NCI-H2227 (cell line): ENCODE measurements around the gene HEMK1.

ENCODE experiments used
- DNase-seq: peaks from one replicate; lab custom pipeline; 2025; ENCODE audit not compliant: unreplicated experiment; lab: John Stamatoyannopoulos, UW

HEMK1 gene

DNA sequence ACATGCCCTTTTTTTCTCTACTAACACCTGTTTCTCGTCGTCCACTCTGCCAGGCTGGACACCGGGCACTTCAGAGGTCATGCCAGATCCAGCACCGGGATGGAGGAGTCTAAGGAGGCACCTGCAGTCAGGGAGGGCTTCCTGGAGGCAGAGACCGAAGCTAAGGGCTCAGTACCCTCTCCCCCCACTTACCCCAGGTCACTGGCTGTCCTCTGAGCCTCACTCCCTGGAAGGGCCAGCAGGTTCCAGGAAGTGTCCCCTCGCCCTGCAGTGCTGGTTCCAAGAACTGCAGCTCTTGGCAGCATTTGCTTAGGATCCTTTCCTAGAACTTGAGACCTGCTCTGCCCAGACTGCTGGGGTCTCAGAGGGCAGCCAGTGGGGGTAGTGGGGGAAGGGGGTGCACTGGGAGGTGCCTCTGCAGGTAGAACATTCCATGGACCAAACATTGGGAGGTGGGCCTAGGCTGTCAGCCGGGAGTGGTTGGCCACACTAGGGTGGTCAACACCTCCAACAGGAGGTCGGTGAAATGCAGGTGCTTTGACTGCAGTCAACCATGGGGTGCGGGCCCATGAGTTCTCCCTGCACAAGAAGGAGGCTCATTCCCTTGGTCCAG, 30.9 kb downstream of the HEMK1 start:
- DNase-seq = no peak

DNA sequence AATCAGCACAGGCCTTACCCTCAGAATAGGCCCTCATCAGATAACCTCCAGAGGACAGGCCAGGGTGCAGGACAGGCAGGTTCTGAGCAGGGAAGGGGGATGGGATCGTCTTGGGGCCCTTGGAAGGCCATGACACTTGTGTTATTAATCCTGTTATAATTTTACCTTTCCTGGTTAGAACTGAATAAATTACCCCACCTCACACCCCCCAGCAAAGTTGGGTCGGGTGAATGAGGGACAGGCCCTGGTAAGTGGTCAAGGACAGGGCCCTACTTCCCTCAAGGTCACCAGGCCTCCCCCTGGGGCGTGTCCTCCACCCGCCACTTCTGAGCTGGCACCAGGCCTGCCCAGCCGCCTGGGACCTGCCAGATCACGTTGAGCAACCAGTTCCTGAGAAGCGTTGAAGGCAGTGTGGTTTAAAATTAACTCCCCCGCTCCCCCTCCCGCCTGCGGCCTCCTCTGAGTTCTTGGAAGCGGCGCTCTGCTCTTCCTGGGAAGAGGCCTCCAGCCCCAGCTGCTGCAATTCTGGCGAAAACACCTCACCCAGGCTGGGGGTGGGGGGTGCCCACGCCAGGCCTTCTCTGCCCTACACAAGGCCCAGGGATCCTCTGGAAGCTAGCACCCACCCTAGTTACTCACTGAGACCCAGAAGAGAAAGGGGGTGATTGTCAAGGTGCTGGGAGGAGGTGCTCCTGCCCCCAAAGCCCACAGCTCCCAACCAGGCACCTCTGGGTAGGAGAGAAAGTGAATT, 31.7 kb downstream of the HEMK1 start:
- DNase-seq = peak; percentile 72

DNA sequence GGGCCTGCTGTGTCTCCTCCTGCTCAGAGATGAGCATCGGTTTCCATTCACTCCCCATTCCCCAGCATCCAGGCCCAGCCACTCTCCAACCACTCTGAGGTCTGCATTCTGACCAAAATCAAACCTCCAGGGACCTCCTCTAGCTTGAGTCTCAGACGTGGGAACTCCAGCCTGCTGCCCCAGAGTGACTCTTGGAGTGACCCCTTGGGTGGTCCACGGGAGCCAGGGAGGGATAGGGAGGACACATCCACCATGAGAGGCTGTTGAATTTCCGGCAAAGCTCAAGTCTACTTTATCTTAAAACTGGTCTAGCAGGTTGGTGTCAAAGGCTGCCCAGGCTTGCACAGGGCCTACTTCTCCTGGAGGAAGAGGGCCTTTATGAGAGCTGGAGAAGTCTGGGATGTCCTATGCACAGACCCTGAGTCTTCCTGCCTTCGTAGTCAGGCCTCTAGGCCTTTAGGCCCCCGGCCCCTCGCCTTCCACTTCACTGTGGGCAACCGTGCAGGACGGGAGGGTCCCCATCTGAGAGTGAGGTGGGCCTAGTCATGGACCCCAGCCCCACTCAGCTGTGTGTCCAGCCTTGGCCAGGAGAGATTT, 33.4 kb downstream of the HEMK1 start:
- DNase-seq = no peak

DNA sequence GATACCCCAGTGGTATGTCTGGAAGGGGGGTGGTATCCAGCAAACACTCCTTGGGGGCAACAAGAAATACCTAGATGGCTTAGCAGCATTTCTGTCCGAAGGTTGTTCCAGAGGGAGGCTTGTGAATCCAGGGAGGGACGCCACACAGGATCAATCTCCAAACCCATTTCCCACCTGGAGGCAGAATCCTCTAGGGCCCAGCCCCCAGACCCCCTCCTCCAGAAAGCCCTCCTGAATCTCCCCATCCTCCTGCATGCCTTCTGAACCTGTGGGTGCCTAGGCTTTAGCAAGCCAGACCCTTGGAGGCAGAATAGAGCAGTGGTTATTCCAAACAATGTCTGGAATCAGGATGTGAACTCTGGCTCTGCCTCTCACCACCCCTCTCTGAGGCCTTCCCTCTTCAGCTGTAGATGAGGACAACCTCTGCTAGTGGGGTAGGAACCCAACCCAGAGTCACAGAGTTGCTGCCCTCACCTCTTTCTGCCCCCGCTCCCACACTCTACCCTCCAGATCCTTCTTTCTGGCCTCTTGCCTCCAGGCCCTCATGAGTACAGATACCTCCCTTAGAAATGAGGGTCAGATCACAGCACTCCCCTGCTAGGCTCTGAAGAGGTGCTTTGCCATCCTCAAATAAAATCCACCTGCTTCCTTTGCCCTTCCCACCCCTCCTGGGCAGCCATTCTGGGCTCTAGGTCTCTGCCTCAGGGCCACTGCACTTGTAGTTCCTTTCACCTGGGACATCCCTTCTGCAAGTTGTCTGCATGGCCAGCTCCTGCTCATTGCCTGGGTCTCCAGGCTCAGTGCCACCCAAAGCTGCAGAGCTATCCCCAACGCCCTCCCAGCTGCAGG, 34.2 kb downstream of the HEMK1 start:
- no peak for DNase-seq

DNA sequence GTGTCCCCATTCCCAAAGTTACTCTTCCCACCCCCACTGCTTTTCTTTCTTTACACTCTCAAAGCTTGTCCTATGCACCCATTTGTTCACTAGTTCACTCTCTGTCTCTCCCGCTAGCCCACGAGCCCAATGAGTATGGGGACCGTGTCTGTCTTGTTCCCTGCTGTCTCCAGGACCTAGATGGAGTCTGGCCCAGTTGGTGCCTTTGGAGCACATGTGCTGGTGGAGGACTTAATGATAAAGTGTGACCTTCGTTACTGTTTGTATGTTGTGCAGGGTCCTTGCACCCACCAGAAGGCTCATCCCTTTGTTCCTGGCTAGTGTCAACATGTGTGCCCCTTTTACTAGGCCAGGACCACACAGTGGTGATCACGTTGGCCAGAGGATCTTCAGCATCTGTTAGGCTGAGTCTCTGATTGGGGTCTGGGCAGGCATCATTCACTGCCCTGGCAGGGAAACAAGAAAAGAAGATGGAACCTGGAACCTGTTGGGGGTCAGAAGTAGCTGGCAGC, 34.8 kb downstream of the HEMK1 start:
- DNase-seq = no peak

DNA sequence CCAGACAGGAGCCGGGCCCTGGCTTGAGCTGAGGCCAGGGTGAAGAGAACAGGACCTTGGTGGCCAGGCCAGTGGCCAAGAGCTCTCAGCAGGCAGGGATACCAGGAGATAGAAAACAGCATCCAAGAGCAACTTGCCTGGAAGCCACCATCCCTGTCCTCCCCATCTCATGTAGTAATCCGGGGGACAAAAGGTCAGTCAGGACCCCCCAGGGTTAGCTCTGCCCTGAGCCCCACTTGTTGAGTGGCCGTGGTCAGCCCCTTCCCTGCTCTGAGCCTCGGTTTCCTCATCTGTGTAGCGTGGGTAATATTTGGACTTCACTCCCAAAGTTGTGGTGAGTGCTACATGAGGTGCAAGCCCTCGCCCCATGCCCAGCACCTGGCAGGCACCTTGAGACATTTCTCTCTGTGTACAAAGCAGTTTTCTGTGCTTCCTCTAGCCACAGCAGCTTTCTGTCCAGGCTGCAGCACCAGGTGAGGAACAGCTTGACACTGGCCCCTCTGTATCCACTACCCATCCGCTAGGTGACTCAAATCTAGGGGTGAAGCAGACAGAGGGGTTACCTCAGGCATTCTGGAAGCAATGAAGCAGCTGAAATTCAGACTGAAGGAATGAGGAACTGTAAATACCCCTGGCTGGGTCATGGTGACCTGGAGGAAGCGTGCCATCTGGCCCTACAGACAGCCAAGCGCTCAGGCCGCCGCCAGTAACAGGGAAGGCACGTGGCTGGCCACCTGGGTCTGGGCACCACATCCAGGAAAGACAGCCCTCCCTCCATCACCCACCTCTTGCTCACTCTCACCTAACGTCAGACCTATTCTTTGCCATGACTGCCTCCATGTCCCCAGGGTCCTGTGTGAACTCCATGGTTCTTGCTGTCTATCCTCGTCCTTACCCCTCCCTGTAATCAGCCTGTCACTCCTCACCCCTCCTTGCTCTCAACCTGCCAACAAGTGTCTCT, 35.6 kb downstream of the HEMK1 start:
- DNase-seq = no peak

DNA sequence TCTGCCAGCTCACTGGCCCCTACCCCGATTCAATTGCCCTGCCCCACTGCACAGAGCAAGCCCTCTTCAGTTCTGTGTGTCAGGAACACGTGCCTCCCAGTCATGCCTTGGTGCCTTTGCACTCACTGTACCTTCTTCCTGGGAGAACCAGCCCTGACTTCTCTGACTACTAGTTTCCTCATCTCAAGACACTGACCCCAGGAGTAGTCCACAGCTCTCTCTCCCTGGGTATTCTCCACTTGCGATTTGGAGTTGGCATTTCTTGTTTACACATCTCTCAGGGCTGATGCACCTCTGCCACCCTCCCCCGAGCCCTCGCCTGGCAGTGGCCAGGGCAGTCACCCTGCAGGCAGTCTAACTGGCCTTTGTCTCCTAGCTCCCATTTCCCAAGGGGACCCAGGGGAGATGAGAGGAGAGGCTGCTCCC, 36.6 kb downstream of the HEMK1 start:
- DNase-seq = no peak

DNA sequence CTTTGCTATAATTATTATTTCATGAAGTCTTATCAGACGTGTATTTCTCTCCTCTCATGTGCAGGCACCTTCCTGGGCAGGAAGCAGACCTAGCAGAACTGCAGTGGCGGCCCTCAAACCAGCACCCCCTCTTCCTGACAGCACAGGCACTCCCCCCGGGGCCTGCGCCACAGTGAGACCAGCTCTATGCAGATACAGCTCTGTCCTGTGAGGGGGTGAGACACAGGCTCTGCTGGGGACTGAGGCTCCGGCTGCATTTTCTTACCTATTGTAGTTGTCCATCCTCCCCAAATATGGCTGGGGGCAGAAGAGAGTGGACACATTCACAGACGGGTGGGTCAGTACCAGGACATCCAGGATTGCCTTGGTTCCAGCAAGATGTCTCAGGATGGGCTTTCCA, 37.3 kb downstream of the HEMK1 start:
- DNase-seq = no peak

DNA sequence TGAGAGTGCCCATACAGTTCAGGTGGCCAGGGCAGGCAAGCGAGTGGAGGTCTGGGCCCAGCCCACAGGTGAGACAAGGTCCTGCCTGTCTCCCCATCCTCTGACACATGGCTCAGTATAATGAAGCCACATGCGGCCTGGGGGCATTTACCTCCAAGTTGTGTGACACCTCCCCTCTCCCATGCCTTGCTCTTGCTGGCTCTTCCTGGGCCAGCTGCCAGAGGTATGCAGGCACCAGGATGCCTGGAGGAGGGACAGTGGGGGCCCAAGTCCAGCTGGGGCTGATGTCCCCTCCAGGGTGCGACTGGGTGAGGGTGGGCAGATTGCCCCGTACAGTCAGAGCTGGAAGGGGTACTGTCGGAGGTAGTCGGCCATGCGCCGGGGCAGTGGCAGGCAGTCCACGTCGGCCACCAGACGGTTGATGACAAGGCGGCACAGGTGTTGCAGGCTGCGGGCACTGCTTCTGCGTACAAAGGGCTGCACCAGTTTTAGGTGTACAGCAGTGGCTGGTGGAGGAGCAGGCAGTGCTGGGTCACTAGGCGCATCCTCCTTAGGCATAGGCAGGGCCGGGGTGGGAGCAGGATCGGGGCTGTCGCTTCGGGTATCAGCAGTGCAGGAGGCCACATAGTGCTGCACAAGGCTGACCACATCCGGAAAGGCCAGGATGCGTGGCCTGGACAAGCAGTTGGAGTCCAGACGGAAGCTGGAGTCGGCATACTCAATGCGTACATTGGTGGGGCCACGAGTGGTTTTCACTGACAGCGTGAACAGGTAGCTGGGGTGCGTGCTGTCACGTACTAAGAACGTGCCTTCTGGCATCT, 38.2 kb downstream of the HEMK1 start:
- DNase-seq = no peak

DNA sequence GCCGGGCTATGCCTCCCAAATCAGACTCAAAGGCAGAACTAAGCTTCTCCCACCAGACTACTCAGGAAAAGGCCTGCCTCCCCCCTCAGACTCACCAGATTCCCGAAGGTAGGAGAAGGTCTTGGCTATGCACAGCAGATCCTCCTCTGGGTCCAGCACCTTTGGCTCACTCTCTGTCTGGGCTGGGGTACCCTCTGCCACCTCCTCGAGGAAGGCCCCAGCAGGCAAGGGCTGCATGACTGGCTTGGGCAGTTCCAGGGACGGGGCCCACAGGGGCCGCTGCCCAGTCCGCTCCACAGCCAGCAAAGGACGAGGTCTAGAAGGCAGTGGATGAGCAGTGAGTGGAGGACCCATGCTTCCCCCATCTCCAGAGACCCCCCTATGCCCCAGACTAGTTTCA, 39.0 kb downstream of the HEMK1 start:
- DNase-seq = no peak

DNA sequence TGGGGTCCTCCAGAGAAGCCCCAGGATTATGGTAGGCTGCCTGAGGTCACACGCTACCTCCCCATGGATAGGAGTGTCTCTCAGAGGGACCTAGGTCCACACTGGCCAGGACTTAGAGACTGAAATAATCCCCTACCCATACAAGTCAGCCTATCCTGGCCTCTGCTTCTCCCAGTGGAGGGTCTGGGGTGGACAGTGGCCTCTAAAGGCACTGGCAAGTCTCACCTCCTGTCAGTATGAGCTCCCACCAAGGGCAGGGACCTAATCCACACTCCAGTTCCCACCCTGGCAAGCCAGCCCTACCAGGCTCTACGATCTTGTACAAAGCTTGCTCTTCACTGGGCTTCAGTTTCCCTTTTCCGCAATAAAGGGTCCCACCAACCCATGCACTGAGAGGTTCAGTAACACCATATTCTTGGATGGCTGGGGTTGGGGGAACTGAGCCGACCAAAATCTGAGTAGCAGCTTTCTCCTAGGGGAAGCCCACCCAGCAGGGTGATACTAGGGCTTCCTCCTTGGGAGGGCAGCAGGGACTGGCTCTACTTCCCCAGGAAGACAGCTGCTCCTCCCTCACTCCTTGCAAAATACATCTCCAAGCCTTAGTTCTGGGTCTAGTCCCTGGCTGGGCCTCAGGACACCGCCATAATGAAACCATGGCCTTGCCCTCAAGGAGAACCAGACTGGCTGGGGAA, 39.9 kb downstream of the HEMK1 start:
- no peak for DNase-seq

DNA sequence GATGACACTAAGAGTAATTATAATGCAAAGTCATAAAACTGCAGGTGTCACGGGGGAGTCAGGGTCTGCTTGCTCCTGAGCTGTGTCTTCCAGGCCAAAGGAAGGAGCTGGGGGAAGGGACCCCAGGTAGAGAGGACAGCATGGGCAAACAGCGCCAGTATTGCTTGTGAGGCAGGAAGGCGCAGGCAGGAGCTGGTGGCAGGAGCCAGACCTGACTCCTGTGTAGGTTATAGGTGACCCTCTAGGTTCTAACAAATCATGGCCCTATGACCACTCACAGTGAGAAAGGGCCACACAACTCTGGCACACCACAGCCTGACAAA, 40.4 kb downstream of the HEMK1 start:
- DNase-seq = no peak

DNA sequence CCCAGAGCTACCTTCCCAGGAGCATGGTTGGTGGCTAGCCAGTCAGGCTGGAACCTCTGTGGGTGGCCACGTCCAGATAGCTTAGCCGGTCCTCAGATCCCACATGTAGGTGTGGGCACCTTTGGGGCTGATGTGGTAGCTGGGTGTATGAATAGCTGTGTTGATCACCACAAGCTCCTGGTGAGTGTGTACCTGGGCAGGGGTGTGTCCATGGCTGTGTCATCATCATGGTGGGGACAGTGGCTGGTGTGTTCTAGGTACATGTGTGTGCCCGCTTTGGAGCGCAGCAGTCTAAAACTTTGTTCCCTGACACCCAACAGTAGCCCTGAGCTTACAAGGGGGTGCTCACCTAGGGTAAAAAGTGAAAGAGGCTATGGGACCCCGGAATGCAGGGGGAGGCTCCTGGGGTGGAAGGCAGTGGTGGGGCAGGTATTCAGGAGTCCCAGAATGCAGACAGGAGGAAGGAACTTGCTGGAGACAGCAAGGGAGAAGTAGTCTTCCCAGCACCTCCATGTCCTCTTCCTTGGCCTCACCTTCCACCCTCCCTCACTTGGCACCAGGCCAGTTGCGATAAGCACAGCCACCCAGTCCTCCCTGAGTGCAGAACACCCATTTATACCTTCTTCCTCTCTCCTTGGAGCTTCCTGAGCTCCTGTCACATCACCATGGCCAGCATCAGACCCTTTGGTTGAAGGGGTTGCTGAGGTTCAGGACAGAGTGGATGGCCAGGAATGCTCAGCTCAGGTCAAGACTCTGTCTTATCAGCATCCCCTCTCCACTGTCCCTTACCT, 41.1 kb downstream of the HEMK1 start:
- no peak for DNase-seq

DNA sequence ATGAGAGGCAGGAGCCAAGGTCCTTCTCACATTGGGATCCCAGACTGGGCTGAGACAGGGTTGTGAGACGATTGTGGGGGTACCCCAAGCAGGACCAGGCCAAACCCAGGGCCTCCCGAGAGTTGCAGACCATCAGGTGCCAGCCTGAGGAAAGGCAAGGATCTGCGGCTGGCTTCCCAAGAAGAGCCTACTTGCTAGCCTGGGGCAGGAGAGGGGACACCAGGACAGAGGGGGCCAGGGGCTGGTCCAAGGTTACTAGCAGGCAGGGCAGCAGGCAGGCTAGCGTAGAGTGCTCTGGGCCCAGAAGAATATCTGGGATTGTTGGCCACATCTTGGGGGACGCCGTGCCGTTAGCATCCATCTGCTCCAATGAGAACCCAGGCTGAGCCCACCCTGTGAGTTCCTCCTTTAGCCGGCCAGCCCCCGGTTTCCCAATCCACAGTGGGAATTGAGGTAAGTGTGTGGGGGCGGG, 41.7 kb downstream of the HEMK1 start:
- no peak for DNase-seq

DNA sequence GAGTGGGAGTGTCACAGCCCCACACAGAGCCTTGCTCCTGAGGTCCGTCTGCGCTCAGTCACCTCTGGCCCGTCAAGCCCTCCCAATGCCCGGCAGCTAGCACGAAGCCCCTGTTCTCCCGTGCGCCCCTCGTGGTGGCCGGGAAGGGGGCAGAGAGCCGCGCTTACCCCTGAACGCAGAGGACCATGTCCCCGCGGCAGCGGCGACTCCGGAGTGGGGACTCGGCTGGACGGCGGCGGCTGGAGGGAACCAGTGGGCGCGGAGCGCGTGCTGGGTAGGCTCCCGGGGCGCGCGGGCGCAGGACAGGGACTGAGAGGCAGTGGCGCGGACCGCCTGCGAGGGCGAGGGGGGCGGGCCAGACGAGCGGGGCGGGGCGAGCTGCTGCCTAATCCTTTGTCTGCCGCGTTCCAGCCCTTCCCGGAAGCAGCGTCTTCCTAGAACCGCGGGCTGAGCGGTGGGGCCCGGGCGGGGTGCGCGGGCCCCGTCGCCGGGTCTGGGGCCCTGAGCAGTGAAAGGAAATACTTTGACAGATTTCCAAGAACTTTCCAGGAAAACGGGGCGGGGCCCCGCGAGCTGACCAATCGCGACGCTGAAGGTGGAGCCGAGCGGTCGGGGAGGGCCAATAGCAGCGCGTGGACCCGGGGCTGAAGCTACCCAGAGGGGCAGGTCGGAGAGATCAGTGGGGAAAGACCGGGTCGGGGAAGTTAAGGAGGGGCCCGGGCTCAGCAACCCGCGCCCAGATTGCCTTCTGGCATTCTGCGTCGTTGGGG, 42.3 kb downstream of the HEMK1 start, which contains the start of gene CISH:
CISH (minus strand) TSS at position 311 of the 770 bp plus-strand sequence; CDS start at position 187, 124 bp downstream.
- DNase-seq = peak; percentile 85

DNA sequence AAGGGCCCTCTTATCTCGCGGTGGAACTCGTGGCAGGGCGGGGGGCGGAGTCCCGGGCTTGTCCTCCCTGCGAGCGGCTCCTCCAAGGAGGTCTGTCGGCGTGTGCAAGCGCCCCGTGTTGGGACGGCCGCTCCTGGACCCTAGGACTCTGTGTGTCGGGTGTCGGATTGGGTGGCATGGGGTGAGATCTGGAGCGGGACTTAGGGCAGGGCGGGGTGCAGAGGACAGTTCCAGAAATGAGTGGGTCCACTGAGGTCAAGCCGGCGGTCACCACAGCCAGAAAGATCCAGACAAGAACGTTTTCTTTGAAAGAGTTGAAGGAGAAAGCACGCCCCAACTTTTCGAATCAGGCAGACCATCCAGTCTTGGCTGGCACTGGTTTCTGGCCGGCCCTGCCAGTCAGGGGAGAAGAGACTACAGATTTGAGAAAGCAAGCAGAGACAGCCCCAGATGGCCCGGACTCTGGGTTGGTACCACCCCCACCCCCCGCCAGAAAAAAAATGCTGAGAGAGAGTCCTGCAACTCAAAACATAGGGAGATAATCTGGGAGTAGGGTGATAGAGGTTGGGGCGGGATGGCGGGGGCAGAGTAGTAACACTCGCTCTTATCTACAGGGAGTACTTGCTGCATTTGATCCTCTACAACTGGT, 43.0 kb downstream of the HEMK1 start:
- no peak for DNase-seq
